ENCODE measurements around the gene ARHGAP22. TPM values are rescaled to one million over a fixed set of nuclear protein-coding genes. Genes with fewer than 3 reads are reported as not detected.

The ARHGAP22 gene
- total and polyA plus RNA-seq, 4 donors: 0.23 to 2.3 (median 0.54) TPM

GRCh38 chr10:48535416-48536155 lies 69.3 kb downstream of the ARHGAP22 start:
- Histone ChIP-seq H3K4me1 (ENCODE audit: control insufficient read depth in 4 of 4, insufficient read depth in 4 of 4, low read length in 3 of 4) (no peaks in the 10 kb centered on the region), H3K9ac (ENCODE audit: low read depth in 1 of 2, low read length in 2 of 2) (no peak overlapping the region), H3K27me3 (ENCODE audit: control insufficient read depth in 4 of 4, insufficient read depth in 4 of 4, low read length in 3 of 4) (no peaks in the 10 kb centered on the region), H3K36me3 (ENCODE audit: control insufficient read depth in 4 of 4, insufficient read depth in 3 of 4, low read depth in 1 of 4, low read length in 3 of 4) (no peaks in the 10 kb centered on the region), H3K9me3 (ENCODE audit: control insufficient read depth in 4 of 4, low read length in 3 of 4) (no peaks in the 10 kb centered on the region), H3K27ac (ENCODE audit: low read depth in 1 of 2, low read length in 2 of 2) (no peak overlapping the region), H3K4me3 (ENCODE audit: low read depth in 1 of 3, low read length in 3 of 3) (no peak overlapping the region)
- TF ChIP-seq ATF3 (IDR thresholded peaks at IDR 0.05) (no peak), FOXA1 (IDR thresholded peaks at IDR 0.05) (no peak), NR2F2 (IDR thresholded peaks at IDR 0.05) (no peak), YY1 (IDR thresholded peaks at IDR 0.05) (no peak), RXRA (IDR thresholded peaks at IDR 0.05) (no peak), TAF1 (conservative IDR thresholded peaks at IDR 0.05) (no peak), GABPA (IDR thresholded peaks at IDR 0.05 in 1 of 2, conservative IDR thresholded peaks at IDR 0.05 in 1 of 2) (no peak), FOXA2 (IDR thresholded peaks at IDR 0.05) (no peak), RAD21 (IDR thresholded peaks at IDR 0.05) (no peak), JUND (IDR thresholded peaks at IDR 0.05) (no peak), EGR1 (IDR thresholded peaks at IDR 0.05; ENCODE audit: low read depth in 2 of 2) (no peak), REST (IDR thresholded peaks at IDR 0.05) (no peak), MAX (IDR thresholded peaks at IDR 0.05) (no peak), CTCF (IDR thresholded peaks at IDR 0.05; ENCODE audit: low read depth, low read length, missing input control) (no peak), HNF4A (conservative IDR thresholded peaks at IDR 0.05) (no peak), HNF4G (IDR thresholded peaks at IDR 0.05) (no peak), SP1 (IDR thresholded peaks at IDR 0.05) (no peak), ZBTB33 (IDR thresholded peaks at IDR 0.05) (no peak)
- 90% methylated on average over 12 of the region's 12 CpGs for WGBS
- peak; percentile 26 for DNase-seq (ENCODE audit: low spot score)
